Frontal cortex (tissue), 4 donors: ENCODE results near the gene ZNF219. TPM values are rescaled to one million over a fixed set of nuclear protein-coding genes. Genes with fewer than 3 reads are reported as not detected.

Experiments
- DNase-seq, 2 donors: peaks; one replicate each; pipeline ENCODE4 v3.0.0; 2012; ENCODE audit warnings: low spot score in 2 of 2
- FAIRE-seq: peaks from 2 replicates; lab custom pipeline; 2012; peaks lifted over from hg19 to GRCh38; lab: Jason Lieb, UNC
- total RNA-seq: library from RNA; depleted of rRNA; stranded (reverse); fragments of >200 nt; gene quantifications from one replicate; pipeline ENCODE4 v1.2.3, GENCODE V29; 2014
- donor health status: control.
- donor health status: control.
- donor health status: control.

Gene ZNF219
- 6.9 TPM for total RNA-seq

DNA sequence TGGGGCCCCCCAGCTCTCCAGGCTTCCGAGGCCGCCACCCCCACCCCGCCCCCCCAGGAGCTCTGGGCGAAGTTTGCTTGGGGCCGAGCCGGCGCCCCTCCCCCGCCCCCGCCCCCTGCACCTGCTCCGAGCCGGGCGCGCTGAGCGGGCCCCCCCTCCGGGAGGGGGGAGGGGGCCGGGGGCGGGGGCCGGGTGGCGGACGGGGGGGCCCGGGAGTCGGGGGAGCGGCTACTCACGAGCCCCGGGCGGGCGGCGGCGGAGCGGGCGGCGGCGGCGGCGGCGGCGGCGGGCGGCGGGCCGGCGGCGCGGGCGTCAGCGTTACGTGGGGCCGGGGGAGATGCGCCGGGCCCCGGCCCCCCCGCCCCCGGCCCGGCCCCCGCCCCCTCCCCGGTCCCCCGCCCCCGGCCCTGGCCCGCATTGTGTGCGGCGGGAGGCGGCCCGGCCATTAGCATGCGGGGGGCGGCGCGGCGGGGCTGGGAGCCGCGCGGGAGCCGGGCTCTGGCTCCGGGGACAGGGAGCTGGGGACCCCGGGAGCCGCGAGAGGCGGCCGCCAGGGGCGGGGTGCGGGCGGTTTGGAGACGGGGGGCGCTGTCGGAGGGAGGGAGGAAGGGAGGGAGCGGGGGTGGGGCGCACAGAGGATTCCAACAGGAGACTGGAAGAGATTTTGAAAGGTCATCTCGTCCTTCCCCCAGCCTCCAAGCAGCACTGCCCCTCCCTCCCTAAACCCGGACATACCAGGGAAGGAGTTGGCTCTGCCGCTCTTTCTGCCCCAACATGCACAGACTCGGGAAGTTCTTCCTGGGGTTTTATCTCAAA is at the start of gene ZNF219:
Gene ZNF219 (minus strand): TSS at position 580 of the 816 bp plus-strand sequence. CDS start 5,064 bp downstream, outside the sequence.
- DNase-seq (peak; percentile 70 to 72), FAIRE-seq (no peak)

DNA sequence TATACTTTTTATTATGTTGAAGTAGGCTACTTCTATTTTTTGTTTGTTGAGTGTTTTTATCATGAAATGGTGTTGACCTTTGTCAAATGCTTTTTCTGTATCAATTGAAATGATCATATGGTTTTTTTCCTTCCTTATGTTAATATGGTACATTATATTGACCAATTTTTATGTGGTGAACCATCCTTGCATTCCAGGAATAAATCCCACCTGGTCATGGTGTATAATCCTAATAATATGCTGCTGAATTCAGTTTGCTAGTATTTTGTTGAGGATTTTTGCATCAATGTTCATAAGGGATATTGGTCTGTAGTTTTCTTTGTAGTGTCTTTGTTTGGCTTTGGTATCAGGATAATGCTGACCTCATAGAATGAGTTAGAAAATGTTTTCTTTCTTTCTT is 47.0 kb upstream of the ZNF219 start:
- no peak for FAIRE-seq
- no peak for DNase-seq

DNA sequence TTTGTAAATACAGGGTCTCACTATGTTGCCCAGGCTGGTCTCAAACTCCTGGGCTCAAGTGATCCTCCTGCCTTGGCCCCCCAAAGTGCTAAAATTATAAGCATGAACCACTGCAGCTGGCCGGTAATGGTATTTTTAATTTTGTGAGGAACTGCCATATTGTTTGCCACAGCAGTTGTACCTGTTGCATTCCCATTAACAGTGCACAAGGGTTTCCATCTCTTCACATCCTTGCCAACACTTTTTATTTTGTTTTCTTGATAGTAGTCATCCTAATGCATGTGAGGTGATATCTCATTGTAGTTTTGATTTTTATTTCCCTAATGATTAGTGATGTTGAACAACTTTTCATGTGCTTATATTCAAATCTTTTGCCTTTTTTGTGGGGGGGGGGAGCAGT is 43.9 kb upstream of the ZNF219 start:
- DNase-seq (no peak), FAIRE-seq (no peak)

DNA sequence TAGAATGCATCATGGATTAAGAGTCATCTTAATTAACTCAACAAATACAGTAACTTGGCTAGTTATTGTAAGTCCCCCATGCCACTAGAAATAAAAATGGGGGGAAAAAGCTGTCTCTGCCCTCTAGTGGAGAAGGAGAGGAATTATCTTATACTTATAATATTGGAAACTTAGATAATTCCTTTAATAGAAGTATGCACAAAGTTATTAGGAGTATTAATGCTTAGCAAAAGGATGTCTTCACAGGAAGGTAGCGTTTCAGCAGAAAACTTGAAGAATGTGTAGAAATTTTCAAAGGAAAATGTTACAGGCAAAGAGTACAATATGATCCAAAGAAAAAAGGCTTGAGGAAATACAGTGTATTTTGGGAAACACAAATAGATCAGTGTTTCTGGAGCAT is 37.6 kb upstream of the ZNF219 start:
- FAIRE-seq (no peak), DNase-seq (peak in 1 of 2 donors; percentile 10)

DNA sequence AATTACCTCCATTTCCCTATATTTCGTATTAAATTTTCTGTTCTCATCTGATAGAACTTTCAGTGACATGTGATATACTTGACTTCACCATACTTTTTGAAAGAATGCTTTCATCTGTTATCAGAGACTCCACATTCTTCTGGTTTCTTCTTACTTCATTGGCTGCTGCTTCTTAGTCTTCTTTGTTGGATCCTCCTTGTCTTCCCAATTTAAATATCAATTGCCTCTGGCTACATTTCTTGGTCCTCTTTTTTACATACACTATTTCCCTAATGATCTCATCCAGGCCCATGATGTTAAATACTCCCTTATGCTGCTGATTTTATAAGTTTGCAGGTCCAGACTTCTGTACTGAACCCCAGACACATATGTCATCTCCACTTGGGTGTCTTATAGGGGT is 35.4 kb upstream of the ZNF219 start:
- DNase-seq, result no peak
- no peak for FAIRE-seq

DNA sequence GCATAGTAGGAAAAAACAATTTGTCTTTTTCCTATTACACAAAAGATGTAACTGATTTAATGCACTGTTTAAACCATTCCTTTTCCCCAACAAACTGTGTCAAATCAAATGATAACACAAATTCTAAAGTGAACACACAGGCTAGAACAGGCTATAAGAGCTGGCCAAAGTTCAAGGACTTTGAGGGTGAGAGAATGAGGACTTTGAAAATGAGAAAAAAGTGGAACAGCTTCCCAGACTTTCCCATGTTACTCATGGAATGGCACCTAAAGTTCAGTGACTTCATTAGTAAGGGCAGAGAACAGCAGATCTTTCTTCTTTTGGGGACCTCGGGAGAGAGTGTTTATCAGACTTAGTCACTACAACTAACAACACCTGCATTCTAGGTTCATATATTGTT is 25.0 kb upstream of the ZNF219 start:
- DNase-seq (no peak), FAIRE-seq (no peak)

DNA sequence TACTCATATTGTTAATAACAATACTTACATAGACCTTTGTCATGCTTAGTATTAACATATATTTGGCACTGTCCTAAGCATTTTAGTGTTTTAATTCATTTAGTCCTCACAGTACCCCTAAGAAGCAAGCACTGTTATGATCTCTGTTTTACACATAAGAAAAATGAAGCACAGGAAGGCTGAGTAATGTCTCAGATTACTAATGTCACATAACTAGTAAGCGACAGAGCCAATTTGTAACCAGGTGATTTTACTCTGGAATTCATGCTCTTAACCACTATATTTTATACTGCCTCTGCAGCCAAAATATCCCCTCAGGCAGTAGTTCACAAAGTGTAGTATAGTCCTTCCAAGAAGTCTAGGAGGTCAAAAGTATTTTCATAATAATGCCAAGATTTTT is 22.7 kb upstream of the ZNF219 start:
- FAIRE-seq (no peak), DNase-seq (no peak)

DNA sequence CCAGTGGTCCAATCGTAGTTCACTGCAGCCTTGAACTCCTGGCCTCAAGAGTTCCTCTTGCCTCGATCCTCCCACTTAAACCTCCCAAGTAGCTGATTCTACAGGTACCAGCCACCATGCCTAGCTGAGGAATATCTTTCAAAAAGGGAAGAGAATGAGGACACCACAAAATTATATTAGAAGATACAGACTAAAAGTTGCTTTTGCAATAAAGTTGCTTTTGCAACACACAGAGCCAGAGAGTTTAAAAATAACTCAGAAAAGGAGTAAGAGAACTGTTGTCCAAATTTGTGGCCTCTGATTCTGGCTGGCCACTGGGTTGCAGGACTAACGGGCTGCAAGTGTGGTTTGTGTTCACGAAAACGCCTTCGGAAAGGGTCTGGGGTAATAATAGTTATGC is 22.2 kb upstream of the ZNF219 start:
- no peak for DNase-seq
- no peak for FAIRE-seq

- DNase-seq (no peak), FAIRE-seq (no peak)
These were observed 20.5 kb upstream of the ZNF219 start for GRCh38 chr14:21118933-21119332.

GRCh38 chr14:21113369-21113768 is 14.9 kb upstream of the ZNF219 start:
- FAIRE-seq, result no peak
- no peak for DNase-seq

GRCh38 chr14:21112255-21112654 is 13.8 kb upstream of the ZNF219 start:
- DNase-seq, result no peak
- no peak for FAIRE-seq

DNA sequence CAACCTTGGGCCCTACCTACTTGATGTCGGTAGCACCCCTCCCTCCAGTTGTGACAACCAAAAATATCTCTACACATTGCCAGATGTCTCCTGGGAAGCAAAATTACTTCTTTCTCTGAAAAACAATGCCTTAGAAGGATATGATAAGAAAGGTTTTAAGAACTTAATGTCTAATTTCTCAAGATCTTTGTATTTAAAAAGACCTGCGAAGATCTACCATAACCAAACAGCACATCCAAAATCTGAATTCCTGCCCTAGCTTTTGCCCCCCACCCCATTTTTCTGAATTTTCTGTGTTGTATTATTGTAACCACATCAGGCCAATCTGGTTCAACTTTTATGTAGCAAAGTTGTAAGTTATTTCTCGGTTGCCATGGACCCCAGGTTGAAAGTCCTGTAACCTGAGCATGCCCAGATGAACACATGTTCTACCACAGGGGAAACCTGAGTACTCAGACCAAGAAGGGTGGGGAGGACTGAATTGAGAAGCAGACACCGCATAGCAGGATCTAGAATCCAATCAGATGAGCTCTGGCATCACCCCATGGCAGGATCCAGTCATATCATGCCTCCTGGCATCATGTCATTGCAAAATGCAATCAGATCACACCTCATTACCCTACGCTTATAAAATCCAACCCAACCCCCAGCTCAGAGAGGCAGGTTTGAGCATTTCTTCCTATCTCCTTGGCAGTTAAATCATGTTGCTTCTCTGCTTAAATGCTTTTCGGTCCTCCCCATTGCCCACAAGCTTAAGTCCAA is 11.1 kb upstream of the ZNF219 start:
- no peak for FAIRE-seq
- no peak for DNase-seq

- no peak for FAIRE-seq
- no peak for DNase-seq
These were observed 10.3 kb upstream of the ZNF219 start for GRCh38 chr14:21108791-21109190.

DNA sequence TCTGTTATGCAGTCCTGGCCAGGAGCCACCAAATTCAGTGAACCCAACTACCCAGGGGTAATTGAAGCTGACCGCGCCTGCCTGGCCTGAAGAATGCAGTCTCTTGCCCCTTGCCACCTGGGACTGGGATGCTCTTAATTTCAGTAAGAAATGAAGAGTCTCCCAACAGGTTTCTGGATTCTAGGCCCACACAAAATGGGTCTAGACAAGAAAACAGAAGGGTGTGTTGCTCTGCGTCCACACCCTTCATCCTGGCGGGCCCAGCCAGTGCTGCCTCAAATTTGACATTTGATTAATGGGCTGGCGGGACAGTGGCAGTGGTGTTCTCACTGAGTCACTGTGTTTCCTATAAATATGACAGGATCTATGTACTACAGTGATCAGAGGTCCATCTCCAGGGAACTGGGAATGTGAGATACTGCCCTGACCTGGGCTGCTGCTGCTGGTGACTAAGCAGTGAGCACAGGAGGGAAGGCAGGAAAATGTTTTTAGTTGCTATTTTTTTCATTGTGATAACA is 8.9 kb upstream of the ZNF219 start:
- DNase-seq (no peak), FAIRE-seq (no peak)

GRCh38 chr14:21106498-21107282 is 8.2 kb upstream of the ZNF219 start:
- DNase-seq, result peak; percentile 54 to 69
- no peak for FAIRE-seq

DNA sequence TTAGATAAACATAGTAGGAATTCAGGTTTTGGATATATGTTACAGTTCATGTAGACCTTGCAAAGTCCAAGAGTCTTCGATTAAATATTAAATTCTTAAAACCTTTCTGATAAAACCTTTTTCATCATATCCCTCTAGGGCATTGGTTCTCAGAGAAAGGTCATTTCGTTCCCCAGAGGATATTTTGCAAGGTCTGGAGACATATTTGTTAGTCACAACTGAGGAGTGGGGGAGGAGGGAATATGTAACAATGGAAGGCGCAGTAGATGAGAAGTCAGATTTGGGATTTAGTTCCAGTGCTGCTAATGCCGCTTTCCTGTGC is 7.7 kb upstream of the ZNF219 start:
- DNase-seq, result no peak
- no peak for FAIRE-seq

DNA sequence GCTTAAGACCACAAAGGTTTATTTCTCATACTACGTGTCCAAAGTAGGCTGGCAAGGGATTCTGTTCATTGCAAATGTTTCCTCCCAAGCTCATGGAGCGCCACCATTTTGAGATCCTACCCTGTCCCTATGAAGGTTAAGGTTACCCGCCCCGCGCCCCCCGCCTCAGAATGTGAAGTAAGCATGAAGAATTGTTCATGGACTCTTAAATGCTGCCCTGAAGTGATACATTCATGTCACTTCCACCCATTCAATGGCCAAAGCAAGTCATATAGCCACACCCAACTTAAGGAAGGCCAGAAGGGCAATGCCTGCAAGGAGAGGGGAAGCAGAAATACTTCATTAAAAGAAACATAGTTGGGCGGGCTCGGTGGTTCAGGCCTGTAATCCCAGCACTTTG is 6.6 kb upstream of the ZNF219 start:
- no peak for FAIRE-seq

GRCh38 chr14:21104448-21105060 is 6.1 kb upstream of the ZNF219 start:
- no peak for FAIRE-seq

More for the DNA sequence above, 6.6 kb upstream of the ZNF219 start:
- DNase-seq, result no peak

GRCh38 chr14:21103710-21104447 is 5.4 kb upstream of the ZNF219 start:
- no peak for FAIRE-seq
- DNase-seq, result peak; percentile 92 to 93

More at GRCh38 chr14:21104448-21105060, 6.1 kb upstream of the ZNF219 start:
- DNase-seq, result peak; percentile 68 to 73
